ENCODE measurements around the gene TRMU.

The TRMU gene

GRCh38 chr22:46373159-46373558 is 37.6 kb downstream of the TRMU start:
- H3K27ac Mint-ChIP-seq = no peak overlapping the region

DNA sequence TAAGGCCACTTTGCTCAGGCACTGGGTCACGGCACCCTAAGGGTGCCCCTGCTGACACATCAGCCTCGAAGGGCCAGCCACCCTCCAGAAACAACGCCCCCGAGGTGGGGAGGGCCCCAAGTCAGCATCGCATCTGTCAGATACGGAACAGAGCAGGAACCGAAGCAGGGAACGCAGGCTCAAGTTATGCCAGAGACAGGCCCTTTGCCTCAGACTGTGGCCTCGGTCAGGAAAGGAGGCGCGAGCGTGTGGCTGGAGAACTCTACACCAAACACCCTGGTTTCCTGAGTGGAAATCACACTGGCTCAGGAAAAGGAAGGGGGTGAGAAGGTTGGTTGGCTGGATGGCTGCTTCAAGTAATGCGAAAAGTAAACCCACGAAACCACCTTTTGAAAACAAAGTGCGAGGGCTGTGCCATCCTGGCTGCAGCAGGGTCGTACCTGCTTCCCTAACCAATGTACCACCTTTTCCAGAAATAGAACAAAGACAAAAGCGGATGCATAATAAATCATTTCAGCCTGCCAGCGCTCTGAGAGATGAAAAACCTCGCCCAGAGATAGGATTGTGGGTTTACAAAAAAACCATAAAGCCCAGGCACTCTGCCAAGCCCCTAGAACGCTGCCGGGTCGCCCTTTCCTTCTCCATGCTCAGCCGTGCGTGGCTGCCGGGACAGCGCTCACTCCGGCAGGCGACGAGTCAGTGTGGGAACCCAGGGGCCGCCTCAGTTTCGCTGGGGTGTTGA is 38.6 kb downstream of the TRMU start:
- Mint-ChIP-seq H3K4me1 (ENCODE audit: low read depth) (no peaks in the 10 kb centered on the region), H3K4me3 (no peak overlapping the region), H3K27ac (no peak overlapping the region), H3K9me3 (peaks cover 4% of the 10 kb centered on the region), H3K36me3 (ENCODE audit: low read depth) (no peaks in the 10 kb centered on the region), H3K27me3 (ENCODE audit: low read depth) (peaks cover 24% of the 10 kb centered on the region)

More at GRCh38 chr22:46373159-46373558, 37.6 kb downstream of the TRMU start:
- Mint-ChIP-seq H3K9me3 (peaks cover 4% of the 10 kb centered on the region), H3K4me1 (ENCODE audit: low read depth) (no peaks in the 10 kb centered on the region), H3K36me3 (ENCODE audit: low read depth) (no peaks in the 10 kb centered on the region), H3K27me3 (ENCODE audit: low read depth) (peaks cover 24% of the 10 kb centered on the region), H3K4me3 (no peak overlapping the region)

DNA sequence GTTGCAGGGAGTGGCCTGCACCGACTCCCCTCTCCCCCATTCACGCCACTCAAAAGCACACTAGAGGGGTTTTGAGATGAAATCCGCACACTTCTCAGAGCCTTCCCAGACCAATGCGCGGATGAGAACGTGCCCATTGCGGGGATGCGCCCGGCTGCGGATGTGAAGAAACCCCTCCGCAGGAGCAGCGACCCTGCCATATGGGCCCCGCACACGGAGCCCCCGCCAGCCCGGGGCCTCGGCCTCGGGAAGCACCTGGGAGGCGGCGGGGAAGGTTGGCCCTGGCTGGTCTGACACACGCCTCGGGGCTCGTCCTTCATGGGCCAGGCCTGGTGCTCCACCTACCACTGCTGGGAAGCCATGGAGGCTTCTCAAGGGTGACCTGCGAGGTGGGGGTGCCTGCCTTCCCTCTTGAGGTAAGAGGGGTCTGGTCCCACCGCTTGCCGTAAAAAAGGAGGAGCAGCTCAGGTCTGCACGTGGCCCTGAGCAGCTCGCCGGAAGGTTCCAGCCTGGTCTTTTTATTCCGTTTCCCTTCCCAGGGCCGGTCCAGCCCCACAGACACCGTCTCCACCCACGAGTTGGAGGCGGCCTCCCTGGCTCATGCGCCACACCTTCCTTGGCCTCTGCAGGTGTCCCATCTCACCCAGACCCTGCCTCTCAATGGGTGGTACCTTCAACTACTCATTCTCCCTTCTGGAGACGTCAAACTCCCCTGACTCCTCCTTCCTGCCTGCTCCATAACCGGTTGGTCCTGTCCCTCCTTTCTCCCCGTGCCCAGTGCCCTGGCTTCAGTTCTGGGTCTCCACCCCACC is 39.4 kb downstream of the TRMU start:
- H3K27me3 Mint-ChIP-seq (ENCODE audit: low read depth) = peaks cover 24% of the 10 kb centered on the region
- no peaks in the 10 kb centered on the region for H3K36me3 Mint-ChIP-seq (ENCODE audit: low read depth)
- H3K4me1 Mint-ChIP-seq (ENCODE audit: low read depth) = no peaks in the 10 kb centered on the region
- H3K4me3 Mint-ChIP-seq = no peak overlapping the region
- peak overlapping the region; percentile 41 for H3K27ac Mint-ChIP-seq
- peaks cover 4% of the 10 kb centered on the region for H3K9me3 Mint-ChIP-seq

GRCh38 chr22:46376111-46376510 is 40.6 kb downstream of the TRMU start:
- H3K27ac Mint-ChIP-seq = no peak overlapping the region
- H3K4me3 Mint-ChIP-seq = no peak overlapping the region
- H3K9me3 Mint-ChIP-seq = peaks cover 4% of the 10 kb centered on the region
- H3K4me1 Mint-ChIP-seq (ENCODE audit: low read depth) = no peaks in the 10 kb centered on the region
- peaks cover 24% of the 10 kb centered on the region for H3K27me3 Mint-ChIP-seq (ENCODE audit: low read depth)
- no peaks in the 10 kb centered on the region for H3K36me3 Mint-ChIP-seq (ENCODE audit: low read depth)

DNA sequence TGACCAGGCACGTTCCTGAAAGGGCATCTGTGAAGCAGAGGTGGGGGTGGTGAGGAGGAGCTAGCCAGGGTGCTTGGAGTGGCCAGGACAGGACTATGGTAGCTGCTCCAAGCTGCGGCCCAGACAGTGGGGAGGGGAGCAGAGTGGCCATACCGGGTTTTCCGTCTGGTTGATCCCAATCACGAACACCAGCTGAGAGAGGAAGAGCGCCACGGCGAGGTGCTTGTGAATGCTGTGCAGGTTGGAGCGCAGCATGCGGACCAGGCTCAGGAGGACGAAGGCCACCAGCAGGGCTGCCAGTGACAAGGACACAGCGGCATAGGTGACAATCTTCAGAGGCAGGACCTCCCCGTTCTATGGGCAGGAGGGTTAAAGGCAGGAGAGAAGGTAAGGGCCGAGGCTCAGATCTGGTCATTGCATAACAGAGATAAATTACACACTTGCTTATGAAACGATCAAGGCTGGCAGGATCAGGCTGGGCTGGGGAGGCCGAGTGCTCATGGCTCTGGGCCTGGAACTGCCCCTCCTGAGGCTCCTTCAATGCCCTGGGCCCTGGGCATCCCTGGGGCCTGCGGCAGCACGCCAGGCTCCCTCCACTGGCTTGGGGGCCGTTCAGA is 41.5 kb downstream of the TRMU start:
- no peaks in the 10 kb centered on the region for H3K4me1 Mint-ChIP-seq (ENCODE audit: low read depth)
- no peaks in the 10 kb centered on the region for H3K36me3 Mint-ChIP-seq (ENCODE audit: low read depth)
- no peak overlapping the region for H3K4me3 Mint-ChIP-seq
- peaks cover 19% of the 10 kb centered on the region for H3K27me3 Mint-ChIP-seq (ENCODE audit: low read depth)
- H3K9me3 Mint-ChIP-seq = peaks cover 4% of the 10 kb centered on the region
- no peak overlapping the region for H3K27ac Mint-ChIP-seq

GRCh38 chr22:46377525-46378425 is 42.3 kb downstream of the TRMU start:
- Mint-ChIP-seq H3K27ac (no peak overlapping the region), H3K4me1 (ENCODE audit: low read depth) (no peaks in the 10 kb centered on the region), H3K36me3 (ENCODE audit: low read depth) (no peaks in the 10 kb centered on the region), H3K27me3 (ENCODE audit: low read depth) (peaks cover 15% of the 10 kb centered on the region), H3K4me3 (no peak overlapping the region), H3K9me3 (peaks cover 4% of the 10 kb centered on the region)

DNA sequence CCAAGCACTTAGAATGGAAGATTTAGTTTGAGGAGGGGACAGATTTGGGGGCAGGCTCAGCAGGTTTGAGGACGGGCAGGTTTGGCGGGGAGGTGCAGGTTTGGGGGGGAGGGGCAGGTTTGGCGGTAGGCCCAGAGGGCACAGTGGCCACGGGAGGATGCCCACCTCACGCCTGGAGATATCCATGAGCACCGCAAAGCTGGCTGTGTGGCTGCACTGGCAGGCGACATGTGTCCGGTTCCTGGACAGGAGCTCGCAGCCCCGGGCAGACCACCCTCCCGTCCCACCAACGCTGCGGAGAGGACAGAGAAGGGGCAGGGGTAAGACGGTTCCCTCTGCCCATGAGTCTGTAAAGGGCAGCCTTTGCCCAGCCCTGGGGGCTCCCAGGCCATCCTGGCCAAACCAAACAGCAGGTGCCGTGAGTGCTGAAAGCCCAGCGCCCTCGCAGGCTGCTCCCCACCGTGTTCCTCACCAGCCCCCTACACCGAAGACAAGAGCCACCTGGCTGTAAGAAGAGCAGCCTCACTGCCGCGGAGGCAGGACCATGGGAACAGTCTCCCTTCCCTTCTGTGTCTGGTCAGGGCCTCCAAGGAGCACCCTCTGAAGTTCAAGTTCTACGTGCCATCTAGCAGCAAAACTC is 43.0 kb downstream of the TRMU start:
- Mint-ChIP-seq H3K27ac (no peak overlapping the region), H3K4me1 (ENCODE audit: low read depth) (no peaks in the 10 kb centered on the region), H3K27me3 (ENCODE audit: low read depth) (peaks cover 11% of the 10 kb centered on the region), H3K36me3 (ENCODE audit: low read depth) (no peaks in the 10 kb centered on the region), H3K9me3 (peaks cover 4% of the 10 kb centered on the region), H3K4me3 (no peak overlapping the region)

DNA sequence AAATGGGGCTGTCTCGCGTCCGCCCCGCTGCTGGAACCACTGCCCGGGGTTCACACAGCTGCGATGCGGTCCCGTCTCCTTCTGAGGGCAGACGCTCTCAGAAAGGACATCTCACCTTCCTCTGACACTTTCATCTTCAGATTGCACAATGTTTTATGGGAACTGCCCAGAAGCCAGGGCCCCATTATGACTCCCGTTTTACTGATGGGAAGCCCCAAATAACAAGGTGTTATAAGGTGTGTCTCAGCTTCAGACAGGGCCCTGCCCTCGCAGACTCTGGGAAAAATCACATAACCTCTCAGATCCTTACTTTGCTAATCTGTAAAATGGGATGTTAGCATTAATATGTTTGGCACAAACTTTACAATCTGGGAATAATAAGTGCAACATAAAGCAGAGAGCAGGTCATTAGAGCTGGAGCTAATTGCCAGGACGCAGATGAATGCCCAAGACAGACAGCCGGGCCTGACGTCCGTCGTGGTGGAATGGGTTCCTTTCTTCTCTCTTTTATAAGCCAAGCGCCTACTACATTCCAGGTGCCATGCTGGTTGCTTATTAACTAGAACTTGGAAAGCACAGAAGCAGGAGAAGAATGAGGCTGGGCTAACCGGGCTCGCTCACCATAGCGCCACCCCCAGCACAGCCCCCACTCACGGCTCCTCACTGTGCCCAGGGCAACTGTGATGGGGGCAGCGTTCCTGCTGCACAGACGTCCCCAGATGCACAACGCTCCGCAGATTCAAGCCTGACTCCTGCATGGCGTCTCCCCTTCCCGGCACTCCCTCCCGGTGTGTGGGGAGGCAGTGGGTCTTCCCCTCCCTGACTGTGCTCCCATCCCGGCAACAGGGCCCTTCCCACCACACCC is 43.8 kb downstream of the TRMU start:
- no peaks in the 10 kb centered on the region for H3K4me1 Mint-ChIP-seq (ENCODE audit: low read depth)
- no peak overlapping the region for H3K4me3 Mint-ChIP-seq
- no peak overlapping the region for H3K27ac Mint-ChIP-seq
- H3K36me3 Mint-ChIP-seq (ENCODE audit: low read depth) = no peaks in the 10 kb centered on the region
- H3K9me3 Mint-ChIP-seq = peaks cover 4% of the 10 kb centered on the region
- H3K27me3 Mint-ChIP-seq (ENCODE audit: low read depth) = peaks cover 8% of the 10 kb centered on the region

DNA sequence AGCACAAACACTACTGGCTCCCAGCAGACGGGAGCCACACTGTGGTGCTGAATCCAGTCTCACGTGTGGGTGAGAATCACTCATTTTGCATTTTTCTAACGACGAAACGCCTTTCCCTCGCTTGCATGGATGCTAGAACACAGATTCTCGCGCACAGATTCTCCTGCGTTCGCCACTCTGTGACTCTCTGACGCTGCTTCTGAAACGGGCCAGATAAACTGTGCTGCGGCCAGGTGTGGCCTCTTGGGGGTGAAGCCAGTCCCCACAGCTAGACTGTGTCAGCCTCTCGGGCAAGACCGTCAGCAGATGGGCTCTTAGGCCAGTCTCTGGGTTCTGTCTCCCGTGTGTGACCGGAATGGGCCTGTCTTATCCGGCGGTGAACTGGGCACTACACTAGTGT is 44.6 kb downstream of the TRMU start:
- Mint-ChIP-seq H3K27ac (no peak overlapping the region), H3K27me3 (ENCODE audit: low read depth) (peaks cover 5% of the 10 kb centered on the region), H3K9me3 (peaks cover 4% of the 10 kb centered on the region), H3K36me3 (ENCODE audit: low read depth) (no peaks in the 10 kb centered on the region), H3K4me1 (ENCODE audit: low read depth) (no peaks in the 10 kb centered on the region), H3K4me3 (no peak overlapping the region)

- no peak overlapping the region for H3K27ac Mint-ChIP-seq
- peaks cover 5% of the 10 kb centered on the region for H3K27me3 Mint-ChIP-seq (ENCODE audit: low read depth)
- no peaks in the 10 kb centered on the region for H3K36me3 Mint-ChIP-seq (ENCODE audit: low read depth)
- H3K4me3 Mint-ChIP-seq = no peak overlapping the region
- H3K4me1 Mint-ChIP-seq (ENCODE audit: low read depth) = no peaks in the 10 kb centered on the region
- H3K9me3 Mint-ChIP-seq = peaks cover 4% of the 10 kb centered on the region
These were observed 45.1 kb downstream of the TRMU start for GRCh38 chr22:46380581-46380980.

DNA sequence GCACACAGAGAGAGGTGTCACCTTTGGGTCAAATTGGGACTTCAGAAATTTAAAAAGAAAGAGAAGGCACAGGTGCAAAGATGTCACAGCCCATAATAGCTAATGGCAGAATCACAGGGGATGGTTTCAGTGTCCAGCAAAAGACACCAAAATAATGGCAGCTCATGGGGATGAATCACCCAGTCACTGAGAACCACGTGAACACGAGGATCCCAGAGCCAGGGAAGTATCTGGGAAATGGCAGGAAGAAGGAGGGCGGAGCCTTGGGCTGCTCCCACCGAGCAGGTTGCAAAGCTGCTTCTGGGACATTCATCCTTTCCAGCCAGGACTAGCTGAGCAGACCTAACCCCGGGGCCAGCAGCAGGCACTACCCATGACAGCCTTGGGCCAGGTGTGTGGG is 45.6 kb downstream of the TRMU start:
- H3K27ac Mint-ChIP-seq = no peak overlapping the region
- no peaks in the 10 kb centered on the region for H3K27me3 Mint-ChIP-seq (ENCODE audit: low read depth)
- H3K4me3 Mint-ChIP-seq = no peak overlapping the region
- H3K36me3 Mint-ChIP-seq (ENCODE audit: low read depth) = no peaks in the 10 kb centered on the region
- H3K9me3 Mint-ChIP-seq = no peaks in the 10 kb centered on the region
- H3K4me1 Mint-ChIP-seq (ENCODE audit: low read depth) = no peaks in the 10 kb centered on the region

- Mint-ChIP-seq H3K27me3 (ENCODE audit: low read depth) (no peaks in the 10 kb centered on the region), H3K27ac (no peak overlapping the region), H3K4me1 (ENCODE audit: low read depth) (no peaks in the 10 kb centered on the region), H3K36me3 (ENCODE audit: low read depth) (no peaks in the 10 kb centered on the region), H3K9me3 (no peaks in the 10 kb centered on the region), H3K4me3 (no peak overlapping the region)
These were observed 46.2 kb downstream of the TRMU start for GRCh38 chr22:46381731-46382130.

GRCh38 chr22:46382524-46382923 is 47.0 kb downstream of the TRMU start:
- no peaks in the 10 kb centered on the region for H3K36me3 Mint-ChIP-seq (ENCODE audit: low read depth)
- no peaks in the 10 kb centered on the region for H3K27me3 Mint-ChIP-seq (ENCODE audit: low read depth)
- no peaks in the 10 kb centered on the region for H3K4me1 Mint-ChIP-seq (ENCODE audit: low read depth)
- no peak overlapping the region for H3K27ac Mint-ChIP-seq
- no peaks in the 10 kb centered on the region for H3K9me3 Mint-ChIP-seq
- no peak overlapping the region for H3K4me3 Mint-ChIP-seq
